CD4-positive, alpha-beta T cell treated with Interleukin-1 beta for 1 hour (primary cell): Measurements from ENCODE around the gene FLNB.
A peak's percentile ranks its signal among the peaks of the same experiment; 100 is the strongest.
"Not testable (repeated sequence)": the region's sequence is repeated elsewhere in the genome, so short reads cannot be mapped to it uniquely, and the experiment has no call there.

Experiments
- DNase-seq, 2 donors: peaks; one replicate each; pipeline ENCODE4 v3.0.0-alpha.2; 2020 to 2022

Gene FLNB

DNA sequence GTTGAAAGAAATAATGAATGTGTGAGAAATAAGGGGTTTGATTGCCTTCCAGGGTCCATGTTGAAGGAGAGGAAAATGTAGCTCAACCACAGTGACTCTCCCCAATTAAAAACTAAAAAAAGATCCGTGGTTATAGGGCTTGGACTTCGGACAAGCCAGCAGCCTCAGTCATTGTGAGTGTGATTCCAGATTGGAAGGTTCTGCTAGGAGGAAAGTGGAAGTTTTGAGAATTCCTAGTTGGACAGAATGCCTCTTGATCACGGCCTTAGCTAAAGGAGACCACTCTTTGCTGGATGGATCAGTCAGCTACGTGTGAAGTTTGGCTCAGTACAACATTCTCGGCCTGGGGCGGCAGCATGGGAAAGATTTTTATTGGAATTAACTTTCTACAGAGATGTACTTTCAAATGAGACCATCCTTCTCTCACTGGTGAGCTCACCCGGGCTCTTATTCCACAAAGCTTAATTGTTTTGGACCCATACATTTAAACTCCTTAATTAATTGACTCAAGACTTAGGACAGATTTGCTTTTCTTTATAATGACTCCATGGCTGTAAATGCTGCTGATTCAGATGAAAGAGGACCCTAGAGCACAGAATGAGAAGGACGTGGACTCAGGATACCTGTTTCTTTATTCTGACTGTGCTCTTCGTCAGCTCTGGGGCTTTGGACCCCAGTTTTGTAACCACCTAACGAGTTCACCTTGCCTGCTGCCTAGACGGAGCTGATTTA lies 27.5 kb downstream of the FLNB start:
- no peak for DNase-seq

DNA sequence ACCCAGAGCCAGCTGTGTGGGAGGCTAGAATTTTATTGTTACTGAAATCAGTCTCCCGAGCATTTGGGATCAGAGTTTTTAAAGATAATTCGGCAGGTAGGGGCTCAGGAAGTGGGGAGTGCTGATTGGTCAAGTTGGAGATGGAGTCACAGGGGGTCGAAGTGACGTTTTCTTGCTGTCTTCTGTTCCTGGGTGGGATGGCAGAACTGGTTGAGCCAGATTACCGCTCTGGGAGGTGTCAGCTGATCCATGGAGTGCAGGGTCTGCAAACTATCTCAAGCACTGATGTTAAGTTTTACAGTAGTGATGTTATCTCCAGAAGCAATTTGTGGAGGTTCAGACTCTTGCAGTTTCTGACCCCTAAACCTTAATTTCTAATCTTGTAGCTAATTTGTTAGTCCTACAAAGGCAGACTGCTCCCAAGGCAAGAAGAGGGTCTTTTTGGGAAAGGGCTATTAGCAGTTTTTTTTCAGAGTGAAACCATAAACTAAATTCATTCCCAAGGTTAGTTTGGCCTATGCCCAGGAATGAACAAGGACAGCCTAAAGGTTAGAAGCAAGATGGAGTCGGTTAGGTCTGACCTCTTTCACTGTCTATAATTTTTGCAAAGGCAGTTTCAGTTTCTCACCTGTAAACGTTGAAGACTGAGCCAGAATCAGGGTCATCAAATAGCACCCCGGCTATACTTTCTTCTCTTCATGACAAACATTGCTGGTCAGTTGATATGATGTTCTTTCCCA lies 28.2 kb downstream of the FLNB start:
- DNase-seq, result no peak

- DNase-seq, result no peak
Measured at GRCh38 chr3:58037141-58037910, 29.1 kb downstream of the FLNB start.

GRCh38 chr3:58038675-58039292 lies 30.6 kb downstream of the FLNB start:
- no peak for DNase-seq

GRCh38 chr3:58039601-58040000 lies 31.4 kb downstream of the FLNB start:
- no peak for DNase-seq

GRCh38 chr3:58041182-58041825 lies 33.1 kb downstream of the FLNB start:
- no peak for DNase-seq

DNA sequence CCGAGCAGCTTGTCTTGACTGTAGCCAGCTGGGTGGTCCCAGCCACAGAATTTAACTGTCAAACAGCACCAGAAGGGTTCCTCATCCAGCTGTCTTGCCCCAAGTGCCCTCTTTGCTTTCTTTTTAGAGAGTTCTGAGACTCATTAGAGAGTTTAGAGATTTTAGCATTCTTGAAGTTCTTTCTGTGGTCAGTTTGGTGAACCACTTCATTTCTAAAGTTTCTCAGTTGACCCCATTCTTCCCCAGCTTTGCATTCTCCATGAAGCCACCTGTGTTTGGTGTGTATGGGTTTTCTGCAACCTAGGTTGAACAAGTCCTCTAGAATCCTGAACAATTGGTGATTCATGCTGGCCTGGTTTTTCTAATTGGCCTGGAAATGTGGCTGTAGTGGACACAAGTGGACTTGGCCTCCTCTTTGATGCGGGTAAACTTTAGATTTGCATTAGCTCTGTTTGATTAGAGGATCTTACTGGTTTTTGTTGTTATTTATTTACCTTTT lies 33.7 kb downstream of the FLNB start:
- DNase-seq, result no peak

- DNase-seq, result no peak
Measured at GRCh38 chr3:58042947-58043707, 34.9 kb downstream of the FLNB start.

- DNase-seq, result no peak
Measured at GRCh38 chr3:58043933-58044332, 35.7 kb downstream of the FLNB start.

GRCh38 chr3:58044691-58045483 lies 36.7 kb downstream of the FLNB start:
- DNase-seq, result no peak

GRCh38 chr3:58047826-58048225 lies 39.6 kb downstream of the FLNB start:
- DNase-seq, result no peak

- no peak for DNase-seq
Measured at GRCh38 chr3:58048301-58048700, 40.1 kb downstream of the FLNB start.

DNA sequence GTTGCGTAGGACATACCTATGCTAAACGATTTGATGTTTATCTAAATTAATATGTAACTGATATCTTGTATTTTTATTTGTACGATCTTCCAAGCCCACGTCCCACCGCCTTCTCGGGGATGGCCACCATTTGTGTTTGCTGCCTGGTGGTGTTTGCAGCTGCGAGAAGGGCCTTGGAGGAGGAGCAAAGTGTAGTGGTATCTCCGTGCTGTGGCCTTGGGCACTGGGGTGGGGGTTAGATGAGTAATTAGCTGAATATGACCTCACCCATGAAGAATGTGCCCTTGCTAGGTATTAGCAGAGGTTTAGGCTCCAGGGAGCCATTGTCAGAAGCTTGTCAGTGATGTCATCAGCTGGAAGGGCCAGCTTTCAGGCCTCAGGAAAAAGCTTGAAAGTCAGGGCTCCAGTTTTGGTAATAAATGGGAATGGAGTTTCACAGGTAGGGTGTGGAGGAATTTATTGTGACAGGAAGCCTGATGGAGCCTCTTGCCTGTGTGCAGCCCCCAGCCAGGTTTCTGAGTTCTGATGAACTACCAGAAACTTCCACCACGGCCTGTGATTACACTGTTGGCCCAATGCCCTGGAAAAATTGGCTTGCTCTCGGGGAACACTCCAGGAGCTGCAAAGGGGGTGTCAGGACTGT lies 41.0 kb downstream of the FLNB start:
- DNase-seq, result no peak

DNA sequence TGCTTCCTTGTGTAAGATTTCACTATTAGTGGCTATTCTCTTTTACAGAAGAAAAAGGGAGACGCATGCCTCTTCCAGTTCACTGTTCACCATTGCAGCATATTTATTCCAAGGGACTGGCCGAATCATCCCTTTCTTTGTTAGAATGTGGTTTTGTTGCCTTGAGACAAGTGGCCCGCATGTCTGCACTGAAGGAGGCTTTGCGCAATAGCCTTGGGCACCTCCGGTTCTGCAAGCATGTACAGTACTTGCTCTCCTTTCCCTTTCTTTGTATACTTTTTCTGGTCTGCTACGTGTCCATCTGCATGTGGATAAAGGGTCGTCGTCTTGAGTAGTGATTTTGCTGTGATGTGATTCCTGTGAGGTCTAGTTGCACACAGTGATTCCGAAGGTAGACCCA lies 43.0 kb downstream of the FLNB start:
- DNase-seq, result no peak

- not testable (repeated sequence) for DNase-seq
Measured at GRCh38 chr3:58051658-58052261, 43.5 kb downstream of the FLNB start.

- DNase-seq, result peak in 1 of 2 donors; percentile 32
Measured at GRCh38 chr3:58052373-58053273, 44.4 kb downstream of the FLNB start.

- DNase-seq, result no peak
Measured at GRCh38 chr3:58054652-58055051, 46.4 kb downstream of the FLNB start.

DNA sequence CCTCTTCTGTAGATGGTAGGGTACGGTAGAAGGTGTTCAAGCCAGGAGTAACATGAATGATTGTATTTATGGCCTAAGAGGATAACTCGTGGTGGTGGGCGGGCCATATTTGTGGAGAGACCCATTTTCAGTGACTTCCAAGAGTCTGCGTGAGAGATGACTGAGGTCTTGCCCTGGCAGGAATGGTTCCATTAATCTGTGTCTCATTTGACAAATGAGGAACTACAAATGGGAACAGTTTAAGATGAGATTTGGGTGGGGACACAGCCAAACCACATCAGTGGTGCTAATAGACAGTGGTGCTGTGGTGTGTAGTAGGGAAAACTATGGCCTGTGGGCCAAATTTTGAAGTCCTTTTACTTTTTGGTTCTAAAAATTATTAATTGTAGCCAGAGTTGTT lies 47.1 kb downstream of the FLNB start:
- no peak for DNase-seq

DNA sequence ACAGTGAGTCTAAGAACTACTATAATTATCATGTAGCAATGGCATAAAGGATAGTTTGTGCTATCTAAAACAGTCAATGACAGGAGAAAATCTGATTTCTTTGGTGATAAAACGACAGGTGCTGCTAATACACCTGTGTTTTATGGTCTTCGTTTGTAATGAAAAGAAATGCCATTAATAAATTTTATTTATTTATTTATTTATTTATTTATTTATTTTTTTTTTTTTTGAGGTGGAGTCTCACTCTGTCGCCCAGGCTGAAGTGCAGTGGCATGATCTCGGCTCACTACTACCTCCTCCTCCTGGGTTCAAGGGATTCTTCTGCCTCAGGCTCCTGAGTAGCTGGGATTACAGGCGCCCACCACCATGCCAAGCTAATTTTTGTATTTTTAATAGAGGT lies 47.7 kb downstream of the FLNB start:
- DNase-seq, result not testable (repeated sequence)
